ENCODE data around the gene CBX7.

Gene CBX7

GRCh38 chr22:39087098-39087497 is 65.4 kb downstream of the CBX7 start:
- H3K27me3 ChIP-seq (ENCODE audit: insufficient read depth, low read depth), result no peaks in the 10 kb centered on the region
- no peak for TF ChIP-seq CTCF (conservative IDR thresholded peaks at IDR 0.05; ENCODE audit: low read depth, low read length)

GRCh38 chr22:39084666-39085065 is 67.8 kb downstream of the CBX7 start:
- Histone ChIP-seq H3K4me2 (no peak overlapping the region), H3K27me3 (ENCODE audit: insufficient read depth, low read depth) (no peaks in the 10 kb centered on the region), H3K27ac (no peak overlapping the region), H3K79me2 (ENCODE audit: insufficient read depth, low read depth) (no peaks in the 10 kb centered on the region), H4K20me1 (ENCODE audit: insufficient read depth) (no peaks in the 10 kb centered on the region), H2AFZ (ENCODE audit: low read depth) (no peak overlapping the region), H3K36me3 (ENCODE audit: insufficient read depth) (no peaks in the 10 kb centered on the region), H3K9ac (no peak overlapping the region), H3K4me3 (IDR thresholded peaks at IDR 0.05; ENCODE audit: insufficient read depth, low read depth, low read length) (no peak overlapping the region), H3K4me1 (ENCODE audit: low read depth, poor library complexity, severe bottlenecking) (no peaks in the 10 kb centered on the region)
- TF ChIP-seq CTCF (conservative IDR thresholded peaks at IDR 0.05; ENCODE audit: low read depth, low read length), result no peak

More at GRCh38 chr22:39087098-39087497, 65.4 kb downstream of the CBX7 start:
- no peak overlapping the region for H2AFZ ChIP-seq (ENCODE audit: low read depth)
- no peak overlapping the region for H3K9ac ChIP-seq
- no peaks in the 10 kb centered on the region for H4K20me1 ChIP-seq (ENCODE audit: insufficient read depth)
- H3K79me2 ChIP-seq (ENCODE audit: insufficient read depth, low read depth), result no peaks in the 10 kb centered on the region
- no peak overlapping the region for H3K4me3 ChIP-seq (IDR thresholded peaks at IDR 0.05; ENCODE audit: insufficient read depth, low read depth, low read length)
- H3K4me1 ChIP-seq (ENCODE audit: low read depth, poor library complexity, severe bottlenecking), result peaks cover 8% of the 10 kb centered on the region
- H3K27ac ChIP-seq, result no peak overlapping the region
- no peak overlapping the region for H3K4me2 ChIP-seq
- no peaks in the 10 kb centered on the region for H3K36me3 ChIP-seq (ENCODE audit: insufficient read depth)

GRCh38 chr22:39083212-39084165 is 69.0 kb downstream of the CBX7 start:
- Histone ChIP-seq H3K27ac (no peak overlapping the region), H4K20me1 (ENCODE audit: insufficient read depth) (no peaks in the 10 kb centered on the region), H3K4me3 (IDR thresholded peaks at IDR 0.05; ENCODE audit: insufficient read depth, low read depth, low read length) (no peak overlapping the region), H3K36me3 (ENCODE audit: insufficient read depth) (no peaks in the 10 kb centered on the region), H3K27me3 (ENCODE audit: insufficient read depth, low read depth) (no peaks in the 10 kb centered on the region), H2AFZ (ENCODE audit: low read depth) (no peak overlapping the region), H3K79me2 (ENCODE audit: insufficient read depth, low read depth) (no peaks in the 10 kb centered on the region), H3K9ac (no peak overlapping the region), H3K4me2 (no peak overlapping the region), H3K4me1 (ENCODE audit: low read depth, poor library complexity, severe bottlenecking) (no peaks in the 10 kb centered on the region)
- no peak for TF ChIP-seq CTCF (conservative IDR thresholded peaks at IDR 0.05; ENCODE audit: low read depth, low read length)

- Histone ChIP-seq H3K4me3 (IDR thresholded peaks at IDR 0.05; ENCODE audit: insufficient read depth, low read depth, low read length) (no peak overlapping the region), H3K79me2 (ENCODE audit: insufficient read depth, low read depth) (no peaks in the 10 kb centered on the region), H3K4me1 (ENCODE audit: low read depth, poor library complexity, severe bottlenecking) (no peaks in the 10 kb centered on the region), H2AFZ (ENCODE audit: low read depth) (no peak overlapping the region), H3K27me3 (ENCODE audit: insufficient read depth, low read depth) (no peaks in the 10 kb centered on the region), H3K36me3 (ENCODE audit: insufficient read depth) (no peaks in the 10 kb centered on the region), H4K20me1 (ENCODE audit: insufficient read depth) (no peaks in the 10 kb centered on the region), H3K27ac (no peak overlapping the region), H3K9ac (no peak overlapping the region), H3K4me2 (no peak overlapping the region)
- TF ChIP-seq CTCF (conservative IDR thresholded peaks at IDR 0.05; ENCODE audit: low read depth, low read length), result no peak
Observed at GRCh38 chr22:39081598-39081997, 70.9 kb downstream of the CBX7 start.
